ENCODE measurements around the gene SOAT2.

The SOAT2 gene

GRCh38 chr12:53064613-53065436 is 38.5 kb upstream of the SOAT2 start:
- no peak for DNase-seq (ENCODE audit: extremely low read depth in 1 of 2, low read depth in 1 of 2)

- no peak for DNase-seq (ENCODE audit: extremely low read depth in 1 of 2, low read depth in 1 of 2)
Observed at GRCh38 chr12:53065470-53065869, 37.8 kb upstream of the SOAT2 start.

GRCh38 chr12:53065975-53066931 is 37.0 kb upstream of the SOAT2 start:
- DNase-seq (ENCODE audit: extremely low read depth in 1 of 2, low read depth in 1 of 2) = peak in 1 of 2 donors; percentile 31

- no peak for DNase-seq (ENCODE audit: extremely low read depth in 1 of 2, low read depth in 1 of 2)
Observed at GRCh38 chr12:53067074-53067992, 36.0 kb upstream of the SOAT2 start.

GRCh38 chr12:53067993-53068770 is 35.1 kb upstream of the SOAT2 start:
- no peak for DNase-seq (ENCODE audit: extremely low read depth in 1 of 2, low read depth in 1 of 2)

- DNase-seq (ENCODE audit: extremely low read depth in 1 of 2, low read depth in 1 of 2) = no peak
Observed at GRCh38 chr12:53068811-53069585, 34.3 kb upstream of the SOAT2 start.

GRCh38 chr12:53069621-53070410 is 33.5 kb upstream of the SOAT2 start:
- no peak for DNase-seq (ENCODE audit: extremely low read depth in 1 of 2, low read depth in 1 of 2)

GRCh38 chr12:53070877-53071492 is 32.3 kb upstream of the SOAT2 start:
- DNase-seq (ENCODE audit: extremely low read depth in 1 of 2, low read depth in 1 of 2) = no peak

GRCh38 chr12:53071591-53072551 is 31.4 kb upstream of the SOAT2 start:
- no peak for DNase-seq (ENCODE audit: extremely low read depth in 1 of 2, low read depth in 1 of 2)

GRCh38 chr12:53073881-53074280 is 29.4 kb upstream of the SOAT2 start:
- DNase-seq (ENCODE audit: extremely low read depth in 1 of 2, low read depth in 1 of 2) = no peak

GRCh38 chr12:53074283-53074998 is 28.8 kb upstream of the SOAT2 start:
- DNase-seq (ENCODE audit: extremely low read depth in 1 of 2, low read depth in 1 of 2) = no peak

GRCh38 chr12:53074999-53075370 is 28.3 kb upstream of the SOAT2 start:
- DNase-seq (ENCODE audit: extremely low read depth in 1 of 2, low read depth in 1 of 2) = no peak

GRCh38 chr12:53076461-53076860 is 26.8 kb upstream of the SOAT2 start:
- no peak for DNase-seq (ENCODE audit: extremely low read depth in 1 of 2, low read depth in 1 of 2)

GRCh38 chr12:53077030-53077429 is 26.3 kb upstream of the SOAT2 start:
- DNase-seq (ENCODE audit: extremely low read depth in 1 of 2, low read depth in 1 of 2) = no peak

GRCh38 chr12:53078425-53079225 is 24.7 kb upstream of the SOAT2 start:
- DNase-seq (ENCODE audit: extremely low read depth in 1 of 2, low read depth in 1 of 2) = no peak

Data from stimulated activated CD8-positive, alpha-beta memory T cell treated with anti-CD3 and anti-CD28 coated beads, Interleukin-7, amount 100 ng/mL, for 48 hours (primary cell).